H1 (cell line): Measurements from ENCODE around the gene SECTM1. TPM values are rescaled to one million over a fixed set of nuclear protein-coding genes. Genes with fewer than 3 reads are reported as not detected.

ENCODE experiments used
- CTCF ChIA-PET: fragments of 300-600 bp; sonication (Branson Sonifier 250); formaldehyde crosslinking; loops from one replicate; lab custom pipeline; 2021; ENCODE audit not compliant: partially characterized antibody; lab: Charles Lee
- POLR2A ChIA-PET: fragments of 300-600 bp; sonication (Branson Sonifier 250); formaldehyde crosslinking; loops from one replicate; lab custom pipeline; 2021; ENCODE audit warnings: inconsistent platforms; ENCODE audit not compliant: partially characterized antibody; lab: Charles Lee
- DNase-seq, 2 experiments: peaks; one replicate each; pipeline versions ENCODE4 v3.0.0 to v3.0.0-alpha.2; 2010 to 2022; ENCODE audit warnings: low spot score in 2 of 2, low read depth in 1 of 2, mixed read lengths in 1 of 2
- FAIRE-seq: peaks from 2 replicates; lab custom pipeline; 2011; peaks lifted over from hg19 to GRCh38; lab: Jason Lieb, UNC
- H2AFZ ChIP-seq: 2 replicates; pipeline ENCODE4 v1.8.1; 2012; ENCODE audit warnings: low read length, inconsistent platforms
- H2AK5ac ChIP-seq: 2 replicates; pipeline ENCODE4 v1.6.1; 2013; ENCODE audit warnings: low read depth, low read length
- H2BK120ac ChIP-seq: replicated peaks from 2 replicates; pipeline ENCODE3; 2013; ENCODE audit warnings: low read depth, low read length, inconsistent platforms
- H2BK12ac ChIP-seq: 2 replicates; pipeline ENCODE4 v1.6.1; 2013; ENCODE audit warnings: low read depth, low read length
- H2BK15ac ChIP-seq: 2 replicates; pipeline ENCODE4 v1.6.1; 2013; ENCODE audit warnings: low read length
- H2BK20ac ChIP-seq: 2 replicates; pipeline ENCODE4 v1.6.1; 2013; ENCODE audit warnings: low read length
- H2BK5ac ChIP-seq: 2 replicates; pipeline ENCODE4 v1.6.1; 2013; ENCODE audit warnings: low read depth, low read length
- H3K14ac ChIP-seq: 2 replicates; pipeline ENCODE4 v1.6.1; 2013; ENCODE audit warnings: inconsistent platforms; ENCODE audit not compliant: insufficient read length
- H3K18ac ChIP-seq: 2 replicates; pipeline ENCODE4 v1.6.1; 2013; ENCODE audit warnings: low read length; ENCODE audit errors: extremely low read depth
- H3K23ac ChIP-seq: 2 replicates; pipeline ENCODE4 v1.6.1; 2013; ENCODE audit warnings: inconsistent platforms; ENCODE audit not compliant: insufficient read length
- H3K23me2 ChIP-seq: 2 replicates; pipeline ENCODE4 v1.6.1; 2013; ENCODE audit warnings: low read depth, low read length
- H3K27ac ChIP-seq: 2 replicates; pipeline ENCODE4 v1.6.1; 2011; ENCODE audit warnings: low read depth, low read length, inconsistent platforms
- H3K27me3 ChIP-seq, 4 experiments: replicated peaks in 1 of 4; 1 replicate in 1 of 4; 2 replicates in 3 of 4; pipeline versions ENCODE4 v1.6.1 to v1.8.1; 2011 to 2013; ENCODE audit warnings: low read length in 3 of 4, mild to moderate bottlenecking in 3 of 4, inconsistent platforms in 2 of 4, mixed read lengths in 2 of 4, moderate library complexity in 1 of 4; ENCODE audit not compliant: control insufficient read depth in 3 of 4, insufficient read depth in 3 of 4; ENCODE audit errors: extremely low read depth in 1 of 4
- H3K36me3 ChIP-seq, 4 experiments: 2 replicates each; pipeline versions ENCODE4 v1.6.1 to v1.8.1; 2011 to 2013; ENCODE audit warnings: mild to moderate bottlenecking in 4 of 4, low read length in 3 of 4, moderate library complexity in 2 of 4, control low read depth in 1 of 4, inconsistent platforms in 1 of 4; ENCODE audit not compliant: insufficient read depth in 4 of 4, control insufficient read depth in 2 of 4
- H3K4ac ChIP-seq: replicated peaks from 2 replicates; pipeline ENCODE3; 2013; ENCODE audit warnings: low read length, low read depth, mixed read lengths, inconsistent platforms; ENCODE audit not compliant: insufficient read length
- H3K4me1 ChIP-seq, 4 experiments: replicated peaks in 1 of 4; 1 replicate in 1 of 4; 2 replicates in 3 of 4; pipeline versions ENCODE4 v1.6.1 to v1.8.1; 2011 to 2013; ENCODE audit warnings: low read length in 3 of 4, inconsistent platforms in 2 of 4, mixed read lengths in 1 of 4; ENCODE audit not compliant: insufficient read depth in 4 of 4, control insufficient read depth in 3 of 4
- H3K4me2 ChIP-seq, 2 experiments: 2 replicates each; pipeline versions ENCODE4 v1.6.1 to v1.8.1; 2011 to 2013; ENCODE audit warnings: low read depth in 2 of 2, low read length in 2 of 2, control low read depth in 1 of 2, inconsistent platforms in 1 of 2, mild to moderate bottlenecking in 1 of 2; ENCODE audit not compliant: insufficient read depth in 1 of 2
- H3K4me3 ChIP-seq, 4 experiments: fragments of 200-600, 300-600 bp in 1 of 4; sonication (generic), shearing (Covaris generic), sonication (Bioruptor Twin) in 1 of 4; 2 replicates each; pipeline versions ENCODE4 v1.5.1 to v1.8.1; 2011 to 2016; ENCODE audit warnings: low read length in 4 of 4, low read depth in 3 of 4, control low read depth in 2 of 4, inconsistent platforms in 2 of 4, mild to moderate bottlenecking in 2 of 4, mixed read lengths in 1 of 4, moderate library complexity in 1 of 4; ENCODE audit not compliant: insufficient read depth in 2 of 4; ENCODE audit errors: extremely low read depth in 1 of 4
- H3K56ac ChIP-seq: replicated peaks from 2 replicates; pipeline ENCODE3; 2013; ENCODE audit warnings: low read depth, mild to moderate bottlenecking, mixed read lengths, low read length, inconsistent platforms; ENCODE audit not compliant: insufficient read length
- H3K79me1 ChIP-seq: 2 replicates; pipeline ENCODE4 v1.6.1; 2013; ENCODE audit warnings: low read depth, low read length, control low read depth
- H3K79me2 ChIP-seq, 2 experiments: 2 replicates each; pipeline versions ENCODE4 v1.6.1 to v1.8.1; 2012 to 2013; ENCODE audit warnings: low read length in 2 of 2, mild to moderate bottlenecking in 2 of 2, inconsistent platforms in 1 of 2; ENCODE audit not compliant: insufficient read depth in 2 of 2, control insufficient read depth in 1 of 2
- H3K9ac ChIP-seq, 4 experiments: replicated peaks in 1 of 4; 1 replicate in 1 of 4; 2 replicates in 3 of 4; pipeline versions ENCODE4 v1.6.1 to v1.8.1; 2011 to 2013; ENCODE audit warnings: low read depth in 3 of 4, low read length in 3 of 4, control low read depth in 2 of 4, mild to moderate bottlenecking in 2 of 4, moderate library complexity in 2 of 4, inconsistent platforms in 1 of 4; ENCODE audit errors: extremely low read depth in 1 of 4
- H3K9me3 ChIP-seq, 2 experiments: 2 replicates each; pipeline versions ENCODE4 v1.6.1 to v1.8.1; 2012 to 2013; ENCODE audit warnings: mild to moderate bottlenecking in 2 of 2, moderate library complexity in 2 of 2, control low read depth in 1 of 2, inconsistent platforms in 1 of 2, low read depth in 1 of 2, low read length in 1 of 2, mixed read lengths in 1 of 2; ENCODE audit not compliant: insufficient read depth in 2 of 2
- H4K20me1 ChIP-seq, 2 experiments: replicated peaks in 1 of 2; 2 replicates each; pipeline versions ENCODE3 to v1.8.1; 2011 to 2013; ENCODE audit warnings: inconsistent platforms in 2 of 2, low read length in 2 of 2, mild to moderate bottlenecking in 1 of 2; ENCODE audit not compliant: insufficient read depth in 2 of 2, control insufficient read depth in 1 of 2
- H4K5ac ChIP-seq: 2 replicates; pipeline ENCODE4 v1.6.1; 2013; ENCODE audit warnings: low read length, low read depth, mixed read lengths, inconsistent platforms; ENCODE audit not compliant: insufficient read length
- H4K8ac ChIP-seq: 2 replicates; pipeline ENCODE4 v1.8.0; 2013; ENCODE audit warnings: mild to moderate bottlenecking, moderate library complexity, low read length, inconsistent platforms; ENCODE audit not compliant: insufficient read depth; ENCODE audit errors: extremely low read depth
- H4K91ac ChIP-seq: replicated peaks from 2 replicates; pipeline ENCODE3; 2013; ENCODE audit warnings: low read length, mixed read lengths, inconsistent platforms; ENCODE audit not compliant: insufficient read length
- ATF3 ChIP-seq: IDR thresholded peaks from 2 replicates; pipeline ENCODE4 v1.6.1; 2011; ENCODE audit warnings: low read depth, mild to moderate bottlenecking, low read length; ENCODE audit not compliant: insufficient read depth
- CEBPB ChIP-seq: IDR thresholded peaks from 2 replicates; pipeline ENCODE4 v1.6.1; 2012; ENCODE audit warnings: low read depth, low read length
- CHD1 ChIP-seq: IDR thresholded peaks from 2 replicates; pipeline ENCODE4 v1.6.1; 2012; ENCODE audit warnings: low read depth, low read length, improper control_type of control experiment
- GTF2F1 ChIP-seq: IDR thresholded peaks from 2 replicates; pipeline ENCODE4 v1.6.1; 2012; ENCODE audit warnings: low read depth, low read length, improper control_type of control experiment, borderline replicate concordance
- JUND ChIP-seq: IDR thresholded peaks from 2 replicates; pipeline ENCODE4 v1.6.1; 2011; ENCODE audit warnings: mild to moderate bottlenecking, improper control_type of control experiment, low read length
- MAFK ChIP-seq: IDR thresholded peaks from 2 replicates; pipeline ENCODE4 v1.6.1; 2012; ENCODE audit warnings: low read depth, mild to moderate bottlenecking, improper control_type of control experiment, low read length
- POLR2A ChIP-seq, 2 experiments: IDR thresholded peaks; 1 replicate in 1 of 2; 2 replicates in 1 of 2; pipeline ENCODE4 v1.6.1; 2011; ENCODE audit warnings: low read depth in 2 of 2, low read length in 2 of 2, mild to moderate bottlenecking in 2 of 2; ENCODE audit errors: control extremely low read depth in 1 of 2
- POU5F1 ChIP-seq: IDR thresholded peaks from 2 replicates; pipeline ENCODE4 v1.6.1; 2011; ENCODE audit warnings: low read depth, mild to moderate bottlenecking, low read length, moderate library complexity
- RFX5 ChIP-seq: IDR thresholded peaks from 2 replicates; pipeline ENCODE4 v1.6.1; 2011; ENCODE audit warnings: low read depth, low read length, improper control_type of control experiment, borderline replicate concordance
- SP1 ChIP-seq: IDR thresholded peaks from 2 replicates; pipeline ENCODE4 v1.6.1; 2011; ENCODE audit warnings: low read depth, low read length
- SUZ12 ChIP-seq: fragments of 200-600 bp; sonication (generic); IDR thresholded peaks from 2 replicates; pipeline ENCODE4 v1.6.1; 2012; ENCODE audit warnings: mild to moderate bottlenecking, inconsistent platforms, low read length, moderate library complexity, mixed read lengths
- TBP ChIP-seq: IDR thresholded peaks from 2 replicates; pipeline ENCODE4 v1.6.1; 2011; ENCODE audit warnings: low read depth, low read length, improper control_type of control experiment
- TEAD4 ChIP-seq: IDR thresholded peaks from 2 replicates; pipeline ENCODE4 v1.6.1; 2012; ENCODE audit warnings: low read depth, low read length, inconsistent platforms, mixed read lengths
- WGBS, 2 experiments: shearing (Covaris generic) in 1 of 2; methylation state at CpG; one replicate each; pipeline versions ENCODE4 v1.1.6 to v1.1.7; 2013 to 2015; ENCODE audit warnings: low lambda C conversion rate in 2 of 2, mixed read lengths in 2 of 2, inconsistent platforms in 1 of 2, low coverage in 1 of 2, missing lambda C conversion rate in 1 of 2; ENCODE audit not compliant: insufficient replicate concordance in 2 of 2, insufficient coverage in 1 of 2, insufficient read length in 1 of 2; ENCODE audit errors: extremely low coverage in 1 of 2, missing lambda C conversion rate in 1 of 2; 5-methylcytosine and 5-hydroxymethylcytosine counted together
- polyA plus RNA-seq, 7 experiments: library from polyadenylated mRNA; depleted of rRNA in 3 of 7; stranded (reverse) in 5 of 7; unstranded in 2 of 7; fragments of >200 nt in 5 of 7; fragments of 200-250 nt in 2 of 7; gene quantifications; 1 replicate in 5 of 7; 2 replicates in 1 of 7; 4 replicates in 1 of 7; pipeline versions ENCODE4 v1.2.1 to v1.2.3, GENCODE V29; 2011 to 2013; ENCODE audit warnings: missing spikeins in 2 of 7, mixed read lengths in 2 of 7
- total RNA-seq: library from RNA; stranded (reverse); fragmentation: NEBNext Ultra II Directional; extraction: Animal tissue kit (Norgen Biotek cat#: 25700); gene quantifications from 2 replicates; pipeline ENCODE4 v1.2.1, GENCODE V29; 2021

SECTM1 gene
- total and polyA plus RNA-seq, 2 of the 8 experiments (the other 6 are each of a cell fraction or from before 2014, with no cell fraction given) = 0.20 to 0.65 TPM

- Histone ChIP-seq H3K27ac (no peak overlapping the region), H3K79me1 (no peaks in the 10 kb centered on the region), H4K20me1 (peaks cover 0 to 3% of the 10 kb centered on the region in 2 experiments), H3K56ac (no peak overlapping the region), H3K9ac (no peak overlapping the region), H2AFZ (no peak overlapping the region), H3K18ac (no peak overlapping the region), H3K23ac (no peak overlapping the region), H3K4ac (no peak overlapping the region), H2BK15ac (no peak overlapping the region), H3K4me2 (no peak overlapping the region), H3K23me2 (peaks cover 5% of the 10 kb centered on the region; the same call in 1 of the 2 replicates), H2BK12ac (no peak overlapping the region), H4K5ac (no peak overlapping the region), H3K27me3 (no peaks in the 10 kb centered on the region; a peak in 3 of 7 replicates), H3K36me3 (no peaks in the 10 kb centered on the region), H3K79me2 (no peaks in the 10 kb centered on the region), H3K9me3 (peaks cover 0 to 2% of the 10 kb centered on the region in 2 experiments; a peak in 1 of 4 replicates), H2BK20ac (no peak overlapping the region), H2BK120ac (no peak overlapping the region), H3K14ac (no peak overlapping the region), H4K91ac (no peak overlapping the region), H4K8ac (0 out of 2 replicates have a peak overlapping the region, but pooled peaks have one; percentile 25), H3K4me3 (no peak overlapping the region), H2BK5ac (no peak overlapping the region), H2AK5ac (no peak overlapping the region), H3K4me1 (peaks cover 0 to 5% (median 4%) of the 10 kb centered on the region in 4 experiments; a peak in 5 of 7 replicates)
- DNase-seq = no peak
- FAIRE-seq = no peak
- ChIA-PET CTCF (interaction anchor here (1.1 to 4.8 kb wide), 5 partner anchors 12 to 111 kb away, joined by 3 to 28 read pairs (median 3); no protein-coding TSS in a partner anchor), POLR2A (no interaction called here)
- 90% methylated on average over 26 of the region's 28 CpGs; no CpG with 5 or more reads in 1 of the 2 experiments for WGBS, 2 experiments
- TF ChIP-seq SUZ12 (no peak), TBP (no peak), CHD1 (no peak), GTF2F1 (no peak), ATF3 (no peak), TEAD4 (no peak), SP1 (no peak), POU5F1 (no peak), JUND (no peak), RFX5 (no peak), MAFK (no peak), POLR2A (IDR thresholded peaks at IDR 0.05; ENCODE audit: control extremely low read depth in 1 of 2, low read depth in 2 of 2, low read length in 2 of 2) (no peak), CEBPB (no peak)
Observed at GRCh38 chr17:82313195-82314011, 20.2 kb downstream of the SECTM1 start.
